Smooth muscle cell (in vitro differentiated cells): Measurements from ENCODE around the gene DPH2. TPM values are rescaled to one million over a fixed set of nuclear protein-coding genes. Genes with fewer than 3 reads are reported as not detected.

Experiments used
- DNase-seq: peaks from one replicate; lab custom pipeline; 2025; ENCODE audit not compliant: unreplicated experiment; lab: John Stamatoyannopoulos, UW
- H2AFZ ChIP-seq: fragments of 200-600 bp; sonication (generic); 2 replicates; pipeline ENCODE4 v1.6.0; 2016; ENCODE audit warnings: antibody characterized with exemption, low read depth, mild to moderate bottlenecking
- H3F3A ChIP-seq: fragments of 200-600 bp; sonication (generic); 2 replicates; pipeline ENCODE4 v1.6.0; 2017; ENCODE audit warnings: antibody characterized with exemption, low read depth
- H3K27ac ChIP-seq: fragments of 200-600 bp; sonication (generic); 2 replicates; pipeline ENCODE4 v1.5.1; 2016; ENCODE audit warnings: low read depth, mild to moderate bottlenecking
- H3K27me3 ChIP-seq: fragments of 200-600 bp; sonication (generic); 2 replicates; pipeline ENCODE4 v1.6.1; 2016; ENCODE audit warnings: low read depth, mild to moderate bottlenecking
- H3K36me3 ChIP-seq: fragments of 200-600 bp; sonication (generic); 2 replicates; pipeline ENCODE4 v1.5.1; 2016; ENCODE audit warnings: low read depth
- H3K4me1 ChIP-seq: fragments of 200-600 bp; sonication (generic); 2 replicates; pipeline ENCODE4 v1.5.1; 2016; ENCODE audit warnings: low read depth
- H3K4me2 ChIP-seq: fragments of 200-600 bp; sonication (generic); 2 replicates; pipeline ENCODE4 v1.6.0; 2016; ENCODE audit warnings: mild to moderate bottlenecking
- H3K4me3 ChIP-seq: fragments of 200-600 bp; sonication (generic); 2 replicates; pipeline ENCODE4 v1.5.1; 2016; ENCODE audit warnings: mild to moderate bottlenecking
- H3K79me2 ChIP-seq: fragments of 200-600 bp; sonication (generic); 2 replicates; pipeline ENCODE4 v1.6.0; 2016; ENCODE audit warnings: low read depth, mild to moderate bottlenecking
- H3K9ac ChIP-seq: fragments of 200-600 bp; sonication (generic); 2 replicates; pipeline ENCODE4 v1.6.0; 2016; ENCODE audit warnings: low read depth
- H3K9me3 ChIP-seq: fragments of 200-600 bp; sonication (generic); replicated peaks from 2 replicates; pipeline ENCODE4 v1.5.1; 2016; ENCODE audit warnings: low read depth
- H4K20me1 ChIP-seq: fragments of 200-600 bp; sonication (generic); 2 replicates; pipeline ENCODE4 v1.6.0; 2016; ENCODE audit warnings: low read depth
- WGBS: methylation state at CpG from one replicate; pipeline ENCODE4 v1.1.7; 2016; ENCODE audit warnings: low lambda C conversion rate; 5-methylcytosine and 5-hydroxymethylcytosine counted together
- polyA plus RNA-seq: library from polyadenylated mRNA; unstranded; fragments of >200 nt; fragmentation: Nextera tagmentation; extraction: Ambion mirVana; gene quantifications from 2 replicates; pipeline ENCODE4 v1.2.1, GENCODE V29; 2016
- total RNA-seq: library from RNA; depleted of rRNA; stranded (reverse); fragments of >200 nt; gene quantifications from 2 replicates; pipeline ENCODE4 v1.2.3, GENCODE V29; 2014
- TF ChIP-seq, protein P1 (sequence below): fragments of 200-600 bp; sonication (generic); IDR thresholded peaks from 2 replicates; pipeline ENCODE4 v1.5.1; 2017; ENCODE audit warnings: borderline replicate concordance, mild to moderate bottlenecking, antibody characterized with exemption; ENCODE audit not compliant: insufficient read depth, poor library complexity, severe bottlenecking

Gene DPH2
- total and polyA plus RNA-seq, 2 experiments from 2014 or later, result 20.3 to 23.5 TPM

- Histone ChIP-seq H3K4me3 (no peak overlapping the region), H3K79me2 (peaks cover 3% of the 10 kb centered on the region), H3F3A (no peaks in the 10 kb centered on the region), H3K4me1 (no peaks in the 10 kb centered on the region), H2AFZ (no peak overlapping the region), H3K9ac (no peak overlapping the region), H3K36me3 (no peaks in the 10 kb centered on the region), H3K9me3 (no peaks in the 10 kb centered on the region), H4K20me1 (no peaks in the 10 kb centered on the region), H3K4me2 (no peak overlapping the region), H3K27me3 (no peaks in the 10 kb centered on the region), H3K27ac (no peak overlapping the region)
- TF ChIP-seq, protein P1, sequence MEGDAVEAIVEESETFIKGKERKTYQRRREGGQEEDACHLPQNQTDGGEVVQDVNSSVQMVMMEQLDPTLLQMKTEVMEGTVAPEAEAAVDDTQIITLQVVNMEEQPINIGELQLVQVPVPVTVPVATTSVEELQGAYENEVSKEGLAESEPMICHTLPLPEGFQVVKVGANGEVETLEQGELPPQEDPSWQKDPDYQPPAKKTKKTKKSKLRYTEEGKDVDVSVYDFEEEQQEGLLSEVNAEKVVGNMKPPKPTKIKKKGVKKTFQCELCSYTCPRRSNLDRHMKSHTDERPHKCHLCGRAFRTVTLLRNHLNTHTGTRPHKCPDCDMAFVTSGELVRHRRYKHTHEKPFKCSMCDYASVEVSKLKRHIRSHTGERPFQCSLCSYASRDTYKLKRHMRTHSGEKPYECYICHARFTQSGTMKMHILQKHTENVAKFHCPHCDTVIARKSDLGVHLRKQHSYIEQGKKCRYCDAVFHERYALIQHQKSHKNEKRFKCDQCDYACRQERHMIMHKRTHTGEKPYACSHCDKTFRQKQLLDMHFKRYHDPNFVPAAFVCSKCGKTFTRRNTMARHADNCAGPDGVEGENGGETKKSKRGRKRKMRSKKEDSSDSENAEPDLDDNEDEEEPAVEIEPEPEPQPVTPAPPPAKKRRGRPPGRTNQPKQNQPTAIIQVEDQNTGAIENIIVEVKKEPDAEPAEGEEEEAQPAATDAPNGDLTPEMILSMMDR, result no peak
- no peak for DNase-seq
- WGBS, result 93% methylated on average over 10 of the region's 10 CpGs
These were observed 51.9 kb downstream of the DPH2 start for GRCh38 chr1:44021581-44022321.

Other genes with a start within 250 kb of the DPH2 start
- 0.36 TPM in 1 of 2 replicates, not detected in the other for gene ARTN, start 36.2 kb upstream of the DPH2 start, total RNA-seq
- gene ARTN, start 36.2 kb upstream of the DPH2 start, polyA plus RNA-seq, result 0.27 and 0.34 TPM in 2 replicates
- gene IPO13, start 23.1 kb upstream of the DPH2 start, total RNA-seq, result 10.4 and 11.2 TPM in 2 replicates
- gene IPO13, start 23.1 kb upstream of the DPH2 start, polyA plus RNA-seq, result 19.3 and 21.2 TPM in 2 replicates
- 95.3 and 106 TPM in 2 replicates for gene ATP6V0B, start 5.0 kb downstream of the DPH2 start, total RNA-seq
- 203 and 222 TPM in 2 replicates for gene ATP6V0B, start 5.0 kb downstream of the DPH2 start, polyA plus RNA-seq
- gene B4GALT2, start 9.2 kb downstream of the DPH2 start, total RNA-seq, result 52.4 and 67.0 TPM in 2 replicates
- gene B4GALT2, start 9.2 kb downstream of the DPH2 start, polyA plus RNA-seq, result 113 and 135 TPM in 2 replicates
- gene CCDC24, start 21.6 kb downstream of the DPH2 start, total RNA-seq, result 6.5 and 7.3 TPM in 2 replicates
- gene CCDC24, start 21.6 kb downstream of the DPH2 start, polyA plus RNA-seq, result 11.4 and 16.6 TPM in 2 replicates
- 10.2 and 13.7 TPM in 2 replicates for gene SLC6A9, start 61.5 kb downstream of the DPH2 start, total RNA-seq
- gene SLC6A9, start 61.5 kb downstream of the DPH2 start, polyA plus RNA-seq, result 14.9 and 25.8 TPM in 2 replicates
- gene KLF17, start 148.8 kb downstream of the DPH2 start, total RNA-seq, result 0.04 TPM in 1 of 2 replicates, not detected in the other
- gene KLF17, start 148.8 kb downstream of the DPH2 start, polyA plus RNA-seq, result not detected in 2 replicates
- 0.67 TPM in 1 of 2 replicates, not detected in the other for gene KLF18, start 171.6 kb downstream of the DPH2 start, total RNA-seq
- not detected in 2 replicates for gene KLF18, start 171.6 kb downstream of the DPH2 start, polyA plus RNA-seq
- gene DMAP1, start 243.5 kb downstream of the DPH2 start, total RNA-seq, result 17.9 and 22.7 TPM in 2 replicates
- gene DMAP1, start 243.5 kb downstream of the DPH2 start, polyA plus RNA-seq, result 34.8 and 45.0 TPM in 2 replicates